CD4-positive, CD25-positive, alpha-beta regulatory T cell (primary cell): ENCODE measurements around the gene TMA7. TPM values are rescaled to one million over a fixed set of nuclear protein-coding genes. Genes with fewer than 3 reads are reported as not detected.

Experiments used
- ATAC-seq, 2 donors: fragments of 150-1000 bp; cut with Tn5 transposase; one replicate each; pipeline ENCODE4 v1.10.0; 2021; ENCODE audit warnings: low read depth in 2 of 2, moderate number of reproducible peaks in 2 of 2, moderate library complexity in 1 of 2
- DNase-seq, 3 donors: peaks; one replicate each; pipeline versions ENCODE4 v3.0.0 to v3.0.0-alpha.2; 2012 to 2022; ENCODE audit warnings: mixed read lengths in 1 of 3
- H3K27ac ChIP-seq: one replicate; pipeline ENCODE4 v1.7.0; 2013; ENCODE audit warnings: mild to moderate bottlenecking, low read length; ENCODE audit not compliant: insufficient read depth, poor library complexity, severe bottlenecking
- H3K27me3 ChIP-seq: one replicate; pipeline ENCODE4 v1.7.0; 2013; ENCODE audit warnings: low read length; ENCODE audit not compliant: control insufficient read depth, insufficient read depth
- H3K36me3 ChIP-seq: one replicate; pipeline ENCODE4 v1.7.0; 2013; ENCODE audit warnings: mild to moderate bottlenecking, low read length, moderate library complexity; ENCODE audit not compliant: control insufficient read depth, insufficient read depth
- H3K4me1 ChIP-seq: 2 replicates; pipeline ENCODE4 v1.7.0; 2013; ENCODE audit warnings: mild to moderate bottlenecking, low read length; ENCODE audit not compliant: insufficient read depth, control insufficient read depth, poor library complexity, severe bottlenecking
- H3K4me3 ChIP-seq: one replicate; pipeline ENCODE4 v1.7.0; 2013; ENCODE audit warnings: low read depth, mild to moderate bottlenecking, low read length, moderate library complexity
- H3K9me3 ChIP-seq, 2 experiments: 1 replicate in 1 of 2; 2 replicates in 1 of 2; pipeline ENCODE4 v1.7.0; 2013; ENCODE audit warnings: low read length in 2 of 2, mild to moderate bottlenecking in 1 of 2, moderate library complexity in 1 of 2; ENCODE audit not compliant: control insufficient read depth in 2 of 2
- H3K27ac Mint-ChIP-seq, 3 donors: one replicate each; pipeline ENCODE4 v1.8.0; 2020 to 2022; ENCODE audit warnings: mild to moderate bottlenecking in 3 of 3, mixed read lengths in 3 of 3, moderate library complexity in 2 of 3
- H3K27me3 Mint-ChIP-seq: one replicate; pipeline ENCODE4 v1.8.0; 2022; ENCODE audit warnings: mild to moderate bottlenecking, mixed read lengths
- H3K36me3 Mint-ChIP-seq: one replicate; pipeline ENCODE4 v1.8.0; 2020; ENCODE audit warnings: mixed read lengths
- H3K4me1 Mint-ChIP-seq, 4 donors: one replicate each; pipeline ENCODE4 v1.8.0; 2020 to 2022; ENCODE audit warnings: mixed read lengths in 4 of 4, mild to moderate bottlenecking in 1 of 4
- H3K4me3 Mint-ChIP-seq, 4 donors: one replicate each; pipeline ENCODE4 v1.8.0; 2020 to 2022; ENCODE audit warnings: mild to moderate bottlenecking in 4 of 4, mixed read lengths in 4 of 4, moderate library complexity in 3 of 4
- H3K9me3 Mint-ChIP-seq, 7 donors: one replicate each; pipeline ENCODE4 v1.8.0; 2020 to 2022; ENCODE audit warnings: mixed read lengths in 7 of 7, mild to moderate bottlenecking in 3 of 7, moderate library complexity in 2 of 7
- polyA plus RNA-seq, 4 donors: library from polyadenylated mRNA; unstranded; fragments of 300-500 nt; fragmentation: Illumina TruSeq; gene quantifications; one replicate each; pipeline ENCODE4 v1.2.3, GENCODE V29; 2021
- total RNA-seq: library from RNA; stranded (reverse); gene quantifications from one replicate; pipeline ENCODE4 v1.2.3, GENCODE V29; 2022

Gene TMA7
- total and polyA plus RNA-seq, 5 donors from 2014 or later = 248 to 743 (median 676) TPM

- no peaks in the 10 kb centered on the region for H3K9me3 ChIP-seq
- Mint-ChIP-seq H3K9me3 (peaks cover 0 to 2% (median 0%) of the 10 kb centered on the region in 7 donors), H3K27ac (no peak overlapping the region), H3K27me3 (no peaks in the 10 kb centered on the region), H3K4me1 (no peaks in the 10 kb centered on the region), H3K36me3 (no peaks in the 10 kb centered on the region), H3K4me3 (no peak overlapping the region)
- no peak overlapping the region for H3K4me3 ChIP-seq
- DNase-seq (no peak), ATAC-seq (no peak)
- no peaks in the 10 kb centered on the region for H3K4me1 ChIP-seq
- no peaks in the 10 kb centered on the region for H3K36me3 ChIP-seq
- H3K27me3 ChIP-seq = no peaks in the 10 kb centered on the region
- H3K27ac ChIP-seq = no peak overlapping the region
Measured at GRCh38 chr3:48416091-48416505, 24.0 kb upstream of the TMA7 start.

GRCh38 chr3:48416546-48416945, 23.5 kb upstream of the TMA7 start:
- Histone ChIP-seq H3K9me3 (no peaks in the 10 kb centered on the region), H3K36me3 (no peaks in the 10 kb centered on the region), H3K4me1 (no peaks in the 10 kb centered on the region), H3K4me3 (no peak overlapping the region), H3K27me3 (no peaks in the 10 kb centered on the region), H3K27ac (no peak overlapping the region)
- Mint-ChIP-seq H3K9me3 (peaks cover 0 to 2% (median 0%) of the 10 kb centered on the region in 7 donors), H3K27ac (peak overlapping the region in 1 of 3 donors; percentile 6), H3K36me3 (no peaks in the 10 kb centered on the region), H3K4me1 (no peaks in the 10 kb centered on the region), H3K4me3 (no peak overlapping the region), H3K27me3 (no peaks in the 10 kb centered on the region)
- DNase-seq (no peak), ATAC-seq (no peak)

GRCh38 chr3:48417529-48418108, 22.4 kb upstream of the TMA7 start:
- H3K36me3 Mint-ChIP-seq = no peaks in the 10 kb centered on the region
- Histone ChIP-seq H3K27me3 (no peaks in the 10 kb centered on the region), H3K36me3 (no peaks in the 10 kb centered on the region), H3K27ac (no peak overlapping the region), H3K4me3 (no peak overlapping the region), H3K9me3 (no peaks in the 10 kb centered on the region), H3K4me1 (no peaks in the 10 kb centered on the region)
- H3K9me3 Mint-ChIP-seq = peaks cover 0 to 2% (median 0%) of the 10 kb centered on the region in 7 donors
- no peaks in the 10 kb centered on the region for H3K27me3 Mint-ChIP-seq
- no peaks in the 10 kb centered on the region for H3K4me1 Mint-ChIP-seq
- no peak for ATAC-seq
- no peak overlapping the region for H3K27ac Mint-ChIP-seq
- DNase-seq = no peak
- H3K4me3 Mint-ChIP-seq = no peak overlapping the region

GRCh38 chr3:48418140-48418539, 21.9 kb upstream of the TMA7 start:
- no peaks in the 10 kb centered on the region for H3K27me3 ChIP-seq
- no peaks in the 10 kb centered on the region for H3K36me3 ChIP-seq
- Mint-ChIP-seq H3K4me1 (no peaks in the 10 kb centered on the region), H3K27me3 (no peaks in the 10 kb centered on the region), H3K27ac (no peak overlapping the region), H3K4me3 (no peak overlapping the region), H3K9me3 (peaks cover 0 to 2% (median 0%) of the 10 kb centered on the region in 7 donors), H3K36me3 (no peaks in the 10 kb centered on the region)
- no peak for DNase-seq
- no peak overlapping the region for H3K4me3 ChIP-seq
- no peak overlapping the region for H3K27ac ChIP-seq
- ATAC-seq = no peak
- no peaks in the 10 kb centered on the region for H3K9me3 ChIP-seq
- H3K4me1 ChIP-seq = no peaks in the 10 kb centered on the region

- peaks cover 0 to 2% (median 0%) of the 10 kb centered on the region in 7 donors for H3K9me3 Mint-ChIP-seq
Measured at GRCh38 chr3:48418651-48419050, 21.4 kb upstream of the TMA7 start.

GRCh38 chr3:48419149-48419548, 20.9 kb upstream of the TMA7 start:
- DNase-seq (no peak), ATAC-seq (no peak)
- Mint-ChIP-seq H3K36me3 (no peaks in the 10 kb centered on the region), H3K4me3 (no peak overlapping the region), H3K27ac (no peak overlapping the region), H3K4me1 (no peaks in the 10 kb centered on the region), H3K27me3 (no peaks in the 10 kb centered on the region), H3K9me3 (peaks cover 0 to 2% (median 0%) of the 10 kb centered on the region in 7 donors)
- Histone ChIP-seq H3K4me1 (no peaks in the 10 kb centered on the region), H3K9me3 (no peaks in the 10 kb centered on the region), H3K36me3 (no peaks in the 10 kb centered on the region), H3K27ac (no peak overlapping the region), H3K27me3 (no peaks in the 10 kb centered on the region), H3K4me3 (no peak overlapping the region)

More at GRCh38 chr3:48418651-48419050, 21.4 kb upstream of the TMA7 start:
- Histone ChIP-seq H3K27me3 (no peaks in the 10 kb centered on the region), H3K36me3 (no peaks in the 10 kb centered on the region), H3K4me1 (no peaks in the 10 kb centered on the region), H3K27ac (no peak overlapping the region), H3K4me3 (no peak overlapping the region), H3K9me3 (no peaks in the 10 kb centered on the region)
- Mint-ChIP-seq H3K27ac (no peak overlapping the region), H3K27me3 (no peaks in the 10 kb centered on the region), H3K4me3 (no peak overlapping the region), H3K4me1 (no peaks in the 10 kb centered on the region), H3K36me3 (no peaks in the 10 kb centered on the region)
- ATAC-seq = no peak
- DNase-seq = no peak

- Mint-ChIP-seq H3K9me3 (peaks cover 0 to 2% (median 0%) of the 10 kb centered on the region in 7 donors), H3K27me3 (no peaks in the 10 kb centered on the region), H3K27ac (no peak overlapping the region), H3K4me1 (no peaks in the 10 kb centered on the region), H3K4me3 (no peak overlapping the region), H3K36me3 (no peaks in the 10 kb centered on the region)
- no peaks in the 10 kb centered on the region for H3K9me3 ChIP-seq
- no peak for DNase-seq
- H3K4me1 ChIP-seq = no peaks in the 10 kb centered on the region
- H3K36me3 ChIP-seq = no peaks in the 10 kb centered on the region
- ATAC-seq = no peak
- no peaks in the 10 kb centered on the region for H3K27me3 ChIP-seq
- no peak overlapping the region for H3K4me3 ChIP-seq
- H3K27ac ChIP-seq = no peak overlapping the region
Measured at GRCh38 chr3:48419597-48419996, 20.5 kb upstream of the TMA7 start.

- Mint-ChIP-seq H3K9me3 (no peaks in the 10 kb centered on the region), H3K4me3 (no peak overlapping the region), H3K27ac (no peak overlapping the region), H3K4me1 (no peaks in the 10 kb centered on the region), H3K36me3 (no peaks in the 10 kb centered on the region), H3K27me3 (no peaks in the 10 kb centered on the region)
- H3K4me3 ChIP-seq = no peak overlapping the region
- H3K27me3 ChIP-seq = no peaks in the 10 kb centered on the region
- DNase-seq = no peak
- no peaks in the 10 kb centered on the region for H3K36me3 ChIP-seq
- no peaks in the 10 kb centered on the region for H3K4me1 ChIP-seq
- H3K27ac ChIP-seq = no peak overlapping the region
- no peak for ATAC-seq
- H3K9me3 ChIP-seq = no peaks in the 10 kb centered on the region
Measured at GRCh38 chr3:48420561-48420960, 19.5 kb upstream of the TMA7 start.
